Loucy (cell line): ENCODE data around the gene NHP2.

Experiments used
- H2AFZ ChIP-seq: fragments of 200-600 bp; sonication (generic); 2 replicates; pipeline ENCODE4 v1.6.0; 2016; ENCODE audit warnings: antibody characterized with exemption, mild to moderate bottlenecking, low read length, moderate library complexity
- H3F3A ChIP-seq: fragments of 200-600 bp; 2 replicates; pipeline ENCODE4 v1.6.0; 2016; ENCODE audit warnings: antibody characterized with exemption, low read depth, mild to moderate bottlenecking
- H3K27me3 ChIP-seq: fragments of 200-600 bp; sonication (generic); 2 replicates; pipeline ENCODE4 v1.6.1; 2014; ENCODE audit warnings: low read length, mild to moderate bottlenecking; ENCODE audit not compliant: insufficient read depth, poor library complexity, severe bottlenecking
- H3K36me3 ChIP-seq: fragments of 200-600 bp; sonication (generic); 2 replicates; pipeline ENCODE4 v1.6.1; 2016; ENCODE audit warnings: low read length; ENCODE audit not compliant: insufficient read depth
- H3K4me1 ChIP-seq: fragments of 200-600 bp; sonication (generic); 2 replicates; pipeline ENCODE4 v1.5.1; 2014; ENCODE audit warnings: low read length, mild to moderate bottlenecking; ENCODE audit not compliant: insufficient read depth, poor library complexity, severe bottlenecking
- H3K4me2 ChIP-seq: fragments of 200-600 bp; sonication (generic); 2 replicates; pipeline ENCODE4 v1.6.0; 2014; ENCODE audit warnings: antibody characterized with exemption, low read length, low read depth, mild to moderate bottlenecking; ENCODE audit not compliant: poor library complexity, severe bottlenecking
- H3K4me3 ChIP-seq: fragments of 200-600 bp; sonication (generic); 2 replicates; pipeline ENCODE4 v1.5.1; 2014; ENCODE audit warnings: low read length, mild to moderate bottlenecking, mixed read lengths; ENCODE audit not compliant: poor library complexity, severe bottlenecking
- H3K79me2 ChIP-seq: fragments of 200-600 bp; sonication (generic); 2 replicates; pipeline ENCODE4 v1.6.1; 2014; ENCODE audit warnings: low read length; ENCODE audit not compliant: insufficient read depth
- H3K9ac ChIP-seq: fragments of 200-600 bp; sonication (generic); 2 replicates; pipeline ENCODE4 v1.6.0; 2014; ENCODE audit warnings: mild to moderate bottlenecking, low read depth, low read length, moderate library complexity; ENCODE audit not compliant: poor library complexity, severe bottlenecking
- H3K9me2 ChIP-seq: fragments of 200-600 bp; sonication (generic); replicated peaks from 2 replicates; pipeline ENCODE4 v1.6.1; 2016; ENCODE audit warnings: low read depth, low read length, mixed read lengths
- H3K9me3 ChIP-seq: fragments of 200-600 bp; sonication (generic); 2 replicates; pipeline ENCODE4 v1.6.1; 2014; ENCODE audit warnings: mild to moderate bottlenecking, antibody characterized with exemption, low read length, low read depth; ENCODE audit not compliant: insufficient read depth
- H4K20me1 ChIP-seq: fragments of 200-600 bp; sonication (generic); 2 replicates; pipeline ENCODE4 v1.6.0; 2014; ENCODE audit warnings: antibody characterized with exemption, low read length, mild to moderate bottlenecking; ENCODE audit not compliant: insufficient read depth, poor library complexity, severe bottlenecking
- EZH2phosphoT487 ChIP-seq: fragments of 200-600 bp; IDR thresholded peaks from 2 replicates; pipeline ENCODE4 v1.6.1; 2018; ENCODE audit warnings: antibody characterized with exemption, mild to moderate bottlenecking, moderate library complexity, borderline replicate concordance
- TF ChIP-seq, protein P1 (sequence below): fragments of 200-600 bp; sonication (generic); conservative IDR thresholded peaks from 2 replicates; pipeline ENCODE4 v1.5.1; 2014; ENCODE audit warnings: mild to moderate bottlenecking, antibody characterized with exemption, low read length

Gene NHP2

DNA sequence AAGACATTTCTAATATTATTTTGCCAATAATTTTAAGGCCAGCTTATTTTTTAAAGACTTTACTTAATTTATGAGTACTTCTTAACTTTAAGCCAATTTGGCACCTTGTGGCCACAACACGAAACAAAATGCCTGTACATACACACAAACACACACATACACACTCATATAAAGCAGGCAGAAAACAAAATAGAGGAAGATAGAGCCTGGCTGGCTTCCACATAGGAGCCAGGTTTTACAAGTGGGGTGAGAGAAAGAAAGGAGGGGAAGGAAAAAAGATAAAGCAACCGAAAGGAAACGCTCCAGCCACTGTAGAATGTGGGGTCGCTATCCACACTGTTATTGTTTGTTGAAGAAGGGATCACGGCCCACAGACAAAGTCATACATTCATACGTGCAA lies 23.1 kb upstream of the NHP2 start:
- H4K20me1 ChIP-seq = no peaks in the 10 kb centered on the region
- no peaks in the 10 kb centered on the region for H3K79me2 ChIP-seq
- H3K4me1 ChIP-seq = peaks cover 5% of the 10 kb centered on the region

DNA sequence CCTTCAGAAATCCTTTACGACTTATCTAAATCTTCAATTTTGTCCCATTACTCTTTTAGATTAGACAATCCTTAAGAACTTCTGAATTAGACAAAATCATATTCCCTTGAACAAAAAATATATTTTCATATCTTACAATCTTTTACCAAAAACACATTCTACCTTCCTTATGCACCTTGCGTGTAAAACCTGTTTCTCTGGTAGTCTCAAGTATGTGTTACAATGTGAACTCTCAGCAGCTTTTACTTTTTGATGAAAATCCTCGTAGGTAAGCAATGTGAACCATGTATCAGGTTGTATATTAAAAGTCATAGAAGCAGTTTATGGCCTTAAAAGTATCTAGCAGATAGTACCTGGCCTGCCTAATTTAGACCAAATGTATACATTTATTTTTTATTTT lies 20.8 kb upstream of the NHP2 start:
- TF ChIP-seq, protein P1, sequence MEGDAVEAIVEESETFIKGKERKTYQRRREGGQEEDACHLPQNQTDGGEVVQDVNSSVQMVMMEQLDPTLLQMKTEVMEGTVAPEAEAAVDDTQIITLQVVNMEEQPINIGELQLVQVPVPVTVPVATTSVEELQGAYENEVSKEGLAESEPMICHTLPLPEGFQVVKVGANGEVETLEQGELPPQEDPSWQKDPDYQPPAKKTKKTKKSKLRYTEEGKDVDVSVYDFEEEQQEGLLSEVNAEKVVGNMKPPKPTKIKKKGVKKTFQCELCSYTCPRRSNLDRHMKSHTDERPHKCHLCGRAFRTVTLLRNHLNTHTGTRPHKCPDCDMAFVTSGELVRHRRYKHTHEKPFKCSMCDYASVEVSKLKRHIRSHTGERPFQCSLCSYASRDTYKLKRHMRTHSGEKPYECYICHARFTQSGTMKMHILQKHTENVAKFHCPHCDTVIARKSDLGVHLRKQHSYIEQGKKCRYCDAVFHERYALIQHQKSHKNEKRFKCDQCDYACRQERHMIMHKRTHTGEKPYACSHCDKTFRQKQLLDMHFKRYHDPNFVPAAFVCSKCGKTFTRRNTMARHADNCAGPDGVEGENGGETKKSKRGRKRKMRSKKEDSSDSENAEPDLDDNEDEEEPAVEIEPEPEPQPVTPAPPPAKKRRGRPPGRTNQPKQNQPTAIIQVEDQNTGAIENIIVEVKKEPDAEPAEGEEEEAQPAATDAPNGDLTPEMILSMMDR = no peak
- no peak for TF ChIP-seq EZH2phosphoT487
- no peaks in the 10 kb centered on the region for H4K20me1 ChIP-seq
- H3K36me3 ChIP-seq = no peaks in the 10 kb centered on the region
- no peaks in the 10 kb centered on the region for H3K27me3 ChIP-seq
- no peaks in the 10 kb centered on the region for H3K9me3 ChIP-seq
- H3K79me2 ChIP-seq = no peaks in the 10 kb centered on the region
- no peaks in the 10 kb centered on the region for H3K9me2 ChIP-seq
- no peak overlapping the region for H2AFZ ChIP-seq
- no peak overlapping the region for H3K9ac ChIP-seq
- no peak overlapping the region for H3K4me3 ChIP-seq
- no peaks in the 10 kb centered on the region for H3F3A ChIP-seq
- H3K4me2 ChIP-seq = no peak overlapping the region
- H3K4me1 ChIP-seq = peaks cover 4% of the 10 kb centered on the region

More for the DNA sequence above, 23.1 kb upstream of the NHP2 start:
- no peak overlapping the region for H3K9ac ChIP-seq
- no peaks in the 10 kb centered on the region for H3K9me3 ChIP-seq
- H3K4me3 ChIP-seq = no peak overlapping the region
- no peaks in the 10 kb centered on the region for H3K9me2 ChIP-seq
- H3K4me2 ChIP-seq = no peak overlapping the region
- no peaks in the 10 kb centered on the region for H3K36me3 ChIP-seq
- H2AFZ ChIP-seq = no peak overlapping the region
- H3F3A ChIP-seq = no peaks in the 10 kb centered on the region
- H3K27me3 ChIP-seq = no peaks in the 10 kb centered on the region
- TF ChIP-seq, protein P1 = no peak
- no peak for TF ChIP-seq EZH2phosphoT487

DNA sequence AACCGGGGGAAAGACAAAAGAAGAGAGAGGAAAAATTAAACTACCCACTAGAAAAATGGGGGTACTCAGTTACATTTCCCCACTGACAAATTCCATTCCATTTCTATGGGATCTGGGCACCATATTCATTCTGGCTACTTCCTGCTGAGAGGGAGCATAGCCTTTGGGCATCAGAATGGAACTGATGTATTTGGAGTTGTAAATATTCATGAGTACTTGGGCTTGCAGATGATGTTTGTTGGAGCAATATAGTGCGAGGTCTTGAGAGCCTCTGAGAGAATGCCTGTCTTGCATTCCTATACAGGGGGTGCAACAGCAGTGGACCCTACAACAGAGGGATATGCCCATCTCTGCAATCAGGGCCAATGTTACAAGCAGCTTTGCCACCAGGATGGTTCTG lies 16.8 kb upstream of the NHP2 start:
- no peaks in the 10 kb centered on the region for H3K36me3 ChIP-seq
- no peaks in the 10 kb centered on the region for H4K20me1 ChIP-seq
- no peaks in the 10 kb centered on the region for H3F3A ChIP-seq
- TF ChIP-seq, protein P1 = no peak
- TF ChIP-seq EZH2phosphoT487 = no peak
- no peaks in the 10 kb centered on the region for H3K27me3 ChIP-seq
- no peaks in the 10 kb centered on the region for H3K79me2 ChIP-seq
- H3K9me3 ChIP-seq = no peaks in the 10 kb centered on the region
- no peak overlapping the region for H2AFZ ChIP-seq
- H3K4me2 ChIP-seq = no peak overlapping the region
- H3K9ac ChIP-seq = no peak overlapping the region
- no peak overlapping the region for H3K4me3 ChIP-seq
- H3K9me2 ChIP-seq = no peaks in the 10 kb centered on the region
- H3K4me1 ChIP-seq = no peaks in the 10 kb centered on the region
